Neural progenitor cell (in vitro differentiated cells): ENCODE measurements around the gene TARBP1.

Source experiments
- EZH2 ChIP-seq: fragments of 200-600 bp; sonication (generic); IDR thresholded peaks from 2 replicates; pipeline ENCODE4 v1.6.1; 2017; ENCODE audit warnings: antibody characterized with exemption, mild to moderate bottlenecking, moderate library complexity
- EZH2phosphoT487 ChIP-seq: fragments of 200-600 bp; sonication (generic); IDR thresholded peaks from 2 replicates; pipeline ENCODE4 v1.6.1; 2017; ENCODE audit warnings: antibody characterized with exemption
- TF ChIP-seq, protein P1 (sequence below): fragments of 200-600 bp; sonication (generic); IDR thresholded peaks from 2 replicates; pipeline ENCODE4 v1.5.1; 2017; ENCODE audit warnings: antibody characterized with exemption, mild to moderate bottlenecking

DNA sequence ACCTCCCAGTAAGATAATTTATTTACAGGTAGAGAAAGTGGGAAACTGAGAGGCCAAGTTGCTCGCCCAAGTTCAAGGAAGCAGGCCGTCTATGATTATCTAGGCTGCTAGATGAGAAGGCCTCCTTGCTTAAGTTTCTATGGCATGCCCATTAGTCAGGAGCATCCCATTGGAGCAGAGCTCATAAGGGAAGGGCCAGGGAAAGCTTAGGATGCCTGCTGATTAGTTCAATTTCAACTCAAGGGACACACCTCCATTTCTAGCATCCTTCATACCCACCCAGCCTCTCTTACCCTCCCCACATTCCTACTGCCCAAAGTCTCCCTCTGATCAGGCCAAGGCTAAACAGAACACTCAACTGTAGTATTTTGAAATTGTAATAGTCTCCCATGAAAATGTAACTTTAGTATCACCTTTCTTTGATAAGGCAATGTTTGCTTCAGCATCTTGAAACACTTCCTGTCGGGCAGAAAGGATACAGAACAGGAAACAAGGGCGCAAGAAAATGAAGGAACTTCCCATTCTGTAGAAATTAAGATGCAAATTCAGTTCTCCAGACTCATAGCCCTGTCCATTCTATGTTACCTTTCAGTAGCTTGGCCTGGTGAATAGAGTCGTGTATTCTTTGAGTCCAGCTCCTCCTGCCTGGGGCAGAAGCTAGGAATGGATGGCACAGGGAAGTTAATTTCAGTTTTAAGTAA is 46.3 kb upstream of the TARBP1 start:
- TF ChIP-seq, protein P1, sequence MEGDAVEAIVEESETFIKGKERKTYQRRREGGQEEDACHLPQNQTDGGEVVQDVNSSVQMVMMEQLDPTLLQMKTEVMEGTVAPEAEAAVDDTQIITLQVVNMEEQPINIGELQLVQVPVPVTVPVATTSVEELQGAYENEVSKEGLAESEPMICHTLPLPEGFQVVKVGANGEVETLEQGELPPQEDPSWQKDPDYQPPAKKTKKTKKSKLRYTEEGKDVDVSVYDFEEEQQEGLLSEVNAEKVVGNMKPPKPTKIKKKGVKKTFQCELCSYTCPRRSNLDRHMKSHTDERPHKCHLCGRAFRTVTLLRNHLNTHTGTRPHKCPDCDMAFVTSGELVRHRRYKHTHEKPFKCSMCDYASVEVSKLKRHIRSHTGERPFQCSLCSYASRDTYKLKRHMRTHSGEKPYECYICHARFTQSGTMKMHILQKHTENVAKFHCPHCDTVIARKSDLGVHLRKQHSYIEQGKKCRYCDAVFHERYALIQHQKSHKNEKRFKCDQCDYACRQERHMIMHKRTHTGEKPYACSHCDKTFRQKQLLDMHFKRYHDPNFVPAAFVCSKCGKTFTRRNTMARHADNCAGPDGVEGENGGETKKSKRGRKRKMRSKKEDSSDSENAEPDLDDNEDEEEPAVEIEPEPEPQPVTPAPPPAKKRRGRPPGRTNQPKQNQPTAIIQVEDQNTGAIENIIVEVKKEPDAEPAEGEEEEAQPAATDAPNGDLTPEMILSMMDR = no peak
- TF ChIP-seq EZH2phosphoT487 (no peak), EZH2 (no peak)
